Stimulated activated CD4-positive, alpha-beta T cell treated with anti-CD3 and anti-CD28 coated beads, Interleukin-15, amount 100 ng/mL, for 1 hour (primary cell): Measurements from ENCODE around the gene KIF19.
"Not testable (repeated sequence)": the region's sequence is repeated elsewhere in the genome, so short reads cannot be mapped to it uniquely, and the experiment has no call there.

Experiments
- DNase-seq, 2 donors: peaks; one replicate each; pipeline ENCODE4 v3.0.0-alpha.2; 2020; ENCODE audit warnings: low read depth in 1 of 2, low spot score in 1 of 2

Gene KIF19, protein sequence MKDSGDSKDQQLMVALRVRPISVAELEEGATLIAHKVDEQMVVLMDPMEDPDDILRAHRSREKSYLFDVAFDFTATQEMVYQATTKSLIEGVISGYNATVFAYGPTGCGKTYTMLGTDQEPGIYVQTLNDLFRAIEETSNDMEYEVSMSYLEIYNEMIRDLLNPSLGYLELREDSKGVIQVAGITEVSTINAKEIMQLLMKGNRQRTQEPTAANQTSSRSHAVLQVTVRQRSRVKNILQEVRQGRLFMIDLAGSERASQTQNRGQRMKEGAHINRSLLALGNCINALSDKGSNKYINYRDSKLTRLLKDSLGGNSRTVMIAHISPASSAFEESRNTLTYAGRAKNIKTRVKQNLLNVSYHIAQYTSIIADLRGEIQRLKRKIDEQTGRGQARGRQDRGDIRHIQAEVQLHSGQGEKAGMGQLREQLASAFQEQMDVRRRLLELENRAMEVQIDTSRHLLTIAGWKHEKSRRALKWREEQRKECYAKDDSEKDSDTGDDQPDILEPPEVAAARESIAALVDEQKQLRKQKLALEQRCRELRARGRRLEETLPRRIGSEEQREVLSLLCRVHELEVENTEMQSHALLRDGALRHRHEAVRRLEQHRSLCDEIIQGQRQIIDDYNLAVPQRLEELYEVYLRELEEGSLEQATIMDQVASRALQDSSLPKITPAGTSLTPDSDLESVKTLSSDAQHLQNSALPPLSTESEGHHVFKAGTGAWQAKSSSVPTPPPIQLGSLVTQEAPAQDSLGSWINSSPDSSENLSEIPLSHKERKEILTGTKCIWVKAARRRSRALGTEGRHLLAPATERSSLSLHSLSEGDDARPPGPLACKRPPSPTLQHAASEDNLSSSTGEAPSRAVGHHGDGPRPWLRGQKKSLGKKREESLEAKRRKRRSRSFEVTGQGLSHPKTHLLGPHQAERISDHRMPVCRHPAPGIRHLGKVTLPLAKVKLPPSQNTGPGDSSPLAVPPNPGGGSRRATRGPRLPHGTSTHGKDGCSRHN

GRCh38 chr17:74325743-74326379 is at the start of gene KIF19:
TSS of gene KIF19 (plus strand) at chr17:74326226. CDS start at chr17:74326350, 124 bp downstream.
- peak; percentile 32 to 41 for DNase-seq

DNA sequence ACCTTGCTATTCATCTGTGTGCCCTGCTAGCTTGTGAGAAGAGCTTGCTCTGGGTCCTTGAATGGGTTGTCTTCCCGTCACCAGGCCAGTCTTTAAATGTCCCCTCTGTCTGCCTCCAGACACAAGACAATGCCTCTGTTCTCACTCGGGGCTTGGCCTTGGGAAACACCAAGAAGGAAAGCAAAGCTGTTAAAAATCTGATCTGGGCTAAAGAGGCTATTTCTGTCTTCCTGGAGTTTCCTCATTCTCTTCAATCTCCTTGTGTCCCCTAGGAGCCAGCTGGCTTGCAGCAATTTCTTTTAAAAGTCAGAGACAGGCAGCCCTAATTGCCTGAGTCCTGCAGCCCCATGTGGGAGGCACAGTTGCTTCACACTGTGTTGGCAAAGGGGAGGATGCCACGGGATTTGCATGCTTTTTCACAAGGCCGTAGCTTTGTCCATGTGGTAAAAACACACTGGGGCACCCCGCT is 49.5 kb upstream of the KIF19 start:
- no peak for DNase-seq

DNA sequence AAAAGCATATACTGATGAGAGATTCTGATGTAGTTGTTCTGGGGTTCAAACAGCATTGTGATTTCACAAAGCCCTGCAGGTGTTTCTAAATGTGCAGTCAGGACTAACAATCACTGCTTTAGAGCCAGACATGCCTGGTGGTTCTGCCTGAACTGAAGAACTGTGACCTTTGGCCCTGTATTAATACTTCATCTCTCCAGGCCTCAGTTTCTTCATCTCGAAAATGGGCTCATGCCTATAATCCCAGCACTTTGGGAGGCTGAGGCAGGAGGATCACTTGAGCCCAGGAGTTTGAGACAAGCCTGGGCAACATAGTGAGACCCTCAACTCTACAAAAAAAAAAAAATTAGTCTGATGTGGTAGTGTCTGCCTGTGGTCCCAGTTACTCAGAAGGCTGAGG is 48.1 kb upstream of the KIF19 start:
- DNase-seq, result no peak

- DNase-seq, result not testable (repeated sequence)
Observed at GRCh38 chr17:74279617-74280016, 46.4 kb upstream of the KIF19 start.

- peak; percentile 12 to 37 for DNase-seq
Observed at GRCh38 chr17:74280093-74280513, 45.9 kb upstream of the KIF19 start.

- DNase-seq, result no peak
Observed at GRCh38 chr17:74281799-74282198, 44.2 kb upstream of the KIF19 start.

DNA sequence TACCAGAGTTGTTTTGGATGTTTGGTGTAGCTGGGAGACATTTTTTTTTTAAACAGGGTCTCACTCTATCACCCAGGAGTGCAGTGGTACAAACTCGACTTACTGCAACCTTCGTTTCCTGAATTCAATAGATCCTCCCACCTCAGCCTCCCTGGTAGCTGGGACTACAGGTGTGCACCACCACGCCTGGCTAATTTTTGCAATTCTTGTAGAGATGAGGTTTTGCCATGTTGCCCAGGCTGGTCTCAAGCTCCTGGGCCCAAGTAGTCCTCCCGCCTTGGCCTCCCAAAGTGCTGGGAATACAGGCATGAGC is 43.8 kb upstream of the KIF19 start:
- not testable (repeated sequence) for DNase-seq

- DNase-seq, result peak in 1 of 2 donors; percentile 15
Observed at GRCh38 chr17:74282587-74283370, 43.2 kb upstream of the KIF19 start.

- DNase-seq, result no peak
Observed at GRCh38 chr17:74283371-74283673, 42.7 kb upstream of the KIF19 start.

DNA sequence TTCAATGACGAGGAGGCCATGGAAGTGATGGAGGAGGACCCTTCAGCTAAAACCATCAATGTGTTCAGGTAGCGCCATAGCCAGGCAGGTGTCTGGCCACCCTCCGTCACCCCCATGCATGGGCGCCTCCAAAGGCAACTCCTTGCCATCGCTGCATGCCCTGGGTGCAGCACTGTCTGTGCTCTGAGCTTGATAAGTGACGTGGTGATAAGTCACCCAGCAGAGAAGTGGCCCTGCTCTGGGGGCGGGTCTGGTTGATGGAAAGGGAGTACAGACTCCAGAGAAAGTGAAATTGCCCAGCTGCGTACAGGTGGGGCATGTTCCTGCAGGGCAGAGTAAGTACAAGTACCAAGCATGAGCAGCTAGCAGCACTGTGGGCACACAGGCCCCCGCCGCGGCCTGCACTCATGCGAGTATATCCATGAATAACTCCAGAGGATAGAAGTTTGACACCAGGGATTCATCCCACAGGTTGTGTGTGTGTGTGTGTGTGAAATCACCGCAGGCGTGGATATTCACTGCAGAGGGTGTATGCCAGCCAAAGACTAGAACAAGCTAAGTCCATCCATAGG is 38.9 kb upstream of the KIF19 start:
- DNase-seq, result no peak

DNA sequence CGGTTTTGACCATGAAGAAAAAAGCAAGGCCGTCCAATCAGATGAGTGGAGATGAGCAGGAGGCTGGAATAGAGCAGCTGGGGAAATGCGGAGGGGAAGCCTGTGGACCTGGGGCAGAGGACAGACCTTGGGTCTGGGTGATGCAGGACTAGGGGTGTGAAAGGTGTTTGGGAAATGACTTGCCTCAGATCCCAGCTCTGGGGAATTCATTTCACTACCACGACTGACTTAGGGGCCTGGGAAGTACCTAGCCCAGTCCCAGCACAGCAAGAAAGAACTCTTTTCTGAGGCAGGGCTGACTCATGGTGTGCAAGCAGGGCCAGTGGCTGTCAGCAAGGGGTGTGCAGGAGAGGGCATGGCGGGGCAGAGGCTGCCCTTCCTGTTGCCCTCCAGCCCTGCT is 37.2 kb upstream of the KIF19 start:
- DNase-seq, result no peak

DNA sequence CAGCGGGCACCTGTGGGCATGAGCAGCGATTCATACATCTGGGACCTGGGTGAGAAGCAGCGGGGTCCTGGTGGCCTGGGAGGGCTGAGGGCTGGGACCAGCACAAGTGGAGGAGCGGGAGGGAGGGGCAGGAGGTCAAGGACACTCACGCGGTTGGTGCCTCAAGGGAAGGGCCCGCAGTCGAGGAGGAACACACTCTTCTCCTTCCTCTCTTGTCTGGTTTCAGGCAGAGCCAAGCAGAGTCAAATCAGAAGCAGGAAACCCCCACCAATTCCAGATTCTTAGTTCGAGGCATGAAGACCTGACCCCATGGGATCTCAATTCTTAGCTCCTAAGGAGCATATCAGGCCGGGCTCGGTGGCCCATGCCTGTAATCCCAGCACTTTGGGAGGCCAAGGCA is 36.3 kb upstream of the KIF19 start:
- DNase-seq, result no peak

DNA sequence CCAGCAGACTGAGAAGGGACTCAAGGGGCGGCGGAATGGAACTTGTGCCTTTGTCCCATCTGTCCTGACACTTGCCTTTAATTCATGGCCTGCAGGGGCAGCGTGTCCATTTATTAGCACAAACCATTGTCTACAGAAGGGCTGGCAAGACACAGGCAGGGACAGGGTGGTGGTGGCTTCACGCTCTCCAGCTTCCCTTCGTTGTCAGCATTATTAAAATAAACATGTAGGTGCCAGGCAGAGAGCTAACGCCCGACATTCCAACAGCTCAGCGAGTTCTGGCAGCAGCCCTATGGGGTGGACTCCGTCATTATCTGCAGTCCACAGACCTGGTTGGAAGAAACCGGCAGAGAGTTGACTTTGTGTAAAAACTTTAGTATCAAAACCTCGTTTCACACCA is 35.7 kb upstream of the KIF19 start:
- DNase-seq, result no peak

- DNase-seq, result no peak
Observed at GRCh38 chr17:74292495-74292894, 33.5 kb upstream of the KIF19 start.

- no peak for DNase-seq
Observed at GRCh38 chr17:74295625-74296547, 30.1 kb upstream of the KIF19 start.

DNA sequence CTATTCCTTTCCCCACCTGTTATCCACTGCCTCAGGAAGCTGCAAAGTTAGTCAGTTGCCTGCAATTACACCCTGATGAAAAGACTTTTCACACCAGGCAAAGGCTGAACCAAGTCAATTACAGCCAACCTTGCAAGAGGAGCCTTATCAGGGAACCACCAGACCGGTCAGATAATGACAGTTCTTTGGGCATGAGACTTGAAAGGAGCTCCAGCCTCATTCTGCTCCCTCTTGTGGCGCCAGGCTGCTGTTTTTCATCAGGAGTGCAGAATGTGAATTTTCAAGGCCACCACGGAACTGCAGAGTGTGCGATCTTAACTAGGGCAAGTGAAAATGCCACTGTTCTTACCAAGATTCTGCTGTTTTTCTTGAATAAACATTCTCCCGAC is 29.5 kb upstream of the KIF19 start:
- no peak for DNase-seq

DNA sequence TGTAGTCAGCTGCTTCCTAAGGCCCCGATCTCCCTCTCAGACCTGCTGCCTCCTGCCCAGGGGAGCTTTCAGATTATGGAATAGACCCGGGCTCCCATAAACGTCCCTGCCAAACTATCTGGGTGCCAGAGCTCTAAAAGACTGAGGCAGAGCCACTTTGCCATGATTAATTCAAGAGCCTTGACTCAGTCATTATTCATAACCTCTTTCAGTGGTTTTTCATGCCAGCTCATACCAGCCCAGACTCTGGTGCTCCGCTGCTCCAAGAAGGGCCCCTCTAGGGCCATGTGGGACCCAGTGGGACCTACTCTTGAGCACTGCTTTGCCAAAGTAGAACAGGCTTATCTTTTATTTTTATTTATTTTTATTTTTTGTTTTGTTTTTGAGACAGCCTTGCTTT is 28.1 kb upstream of the KIF19 start:
- no peak for DNase-seq

GRCh38 chr17:74298778-74299177 is 27.2 kb upstream of the KIF19 start:
- DNase-seq, result no peak

GRCh38 chr17:74299226-74300009 is 26.6 kb upstream of the KIF19 start:
- no peak for DNase-seq
